ENCODE measurements around the gene TRAF1. TPM values are rescaled to one million over a fixed set of nuclear protein-coding genes. Genes with fewer than 3 reads are reported as not detected.
A peak's percentile ranks its signal among the peaks of the same experiment; 100 is the strongest.

The TRAF1 gene
- total RNA-seq, 2 donors from 2014 or later = 2.0 to 3.0 TPM

DNA sequence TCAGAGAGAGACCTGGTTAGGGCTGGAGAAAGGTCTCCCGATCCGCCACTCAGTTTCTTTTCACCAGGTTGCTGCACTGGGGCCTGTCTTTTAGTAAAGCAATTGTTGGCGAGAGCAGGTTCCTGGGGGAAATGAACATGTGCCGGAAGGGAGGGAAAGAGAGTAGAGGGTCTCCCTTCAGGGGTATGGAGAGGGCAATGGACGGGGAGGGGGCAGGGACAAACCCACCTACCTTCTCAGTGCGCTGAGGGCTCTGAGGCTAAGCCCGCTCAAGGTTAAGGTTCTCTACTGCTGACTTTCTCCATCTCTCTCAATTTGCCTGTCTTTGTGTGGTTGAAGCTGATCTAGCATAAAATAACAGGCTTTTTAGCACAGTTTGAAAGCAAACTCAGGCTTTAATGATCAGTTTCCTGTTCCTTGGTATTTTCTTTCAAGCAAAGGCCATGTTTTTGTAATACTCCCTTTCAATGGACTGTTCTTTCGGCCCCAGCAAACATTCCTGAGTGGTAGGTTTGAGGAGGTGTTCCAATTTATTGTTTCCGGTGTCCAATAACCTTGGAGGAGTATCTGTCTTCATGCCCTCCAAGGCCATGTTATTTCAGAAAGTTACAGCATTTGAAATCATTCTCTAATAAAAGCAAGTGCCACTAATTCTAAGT, 25.5 kb upstream of the TRAF1 start:
- H3K27me3 ChIP-seq = no peaks in the 10 kb centered on the region
- H3K36me3 ChIP-seq = no peaks in the 10 kb centered on the region
- TF ChIP-seq CTCF (IDR thresholded peaks at IDR 0.05) = no peak
- H3K27ac ChIP-seq = no peak overlapping the region
- H3K4me3 ChIP-seq = no peak overlapping the region
- H3K4me1 ChIP-seq = no peaks in the 10 kb centered on the region
- no peak for DNase-seq (ENCODE audit: low spot score)
- H3K9me3 ChIP-seq = no peaks in the 10 kb centered on the region

DNA sequence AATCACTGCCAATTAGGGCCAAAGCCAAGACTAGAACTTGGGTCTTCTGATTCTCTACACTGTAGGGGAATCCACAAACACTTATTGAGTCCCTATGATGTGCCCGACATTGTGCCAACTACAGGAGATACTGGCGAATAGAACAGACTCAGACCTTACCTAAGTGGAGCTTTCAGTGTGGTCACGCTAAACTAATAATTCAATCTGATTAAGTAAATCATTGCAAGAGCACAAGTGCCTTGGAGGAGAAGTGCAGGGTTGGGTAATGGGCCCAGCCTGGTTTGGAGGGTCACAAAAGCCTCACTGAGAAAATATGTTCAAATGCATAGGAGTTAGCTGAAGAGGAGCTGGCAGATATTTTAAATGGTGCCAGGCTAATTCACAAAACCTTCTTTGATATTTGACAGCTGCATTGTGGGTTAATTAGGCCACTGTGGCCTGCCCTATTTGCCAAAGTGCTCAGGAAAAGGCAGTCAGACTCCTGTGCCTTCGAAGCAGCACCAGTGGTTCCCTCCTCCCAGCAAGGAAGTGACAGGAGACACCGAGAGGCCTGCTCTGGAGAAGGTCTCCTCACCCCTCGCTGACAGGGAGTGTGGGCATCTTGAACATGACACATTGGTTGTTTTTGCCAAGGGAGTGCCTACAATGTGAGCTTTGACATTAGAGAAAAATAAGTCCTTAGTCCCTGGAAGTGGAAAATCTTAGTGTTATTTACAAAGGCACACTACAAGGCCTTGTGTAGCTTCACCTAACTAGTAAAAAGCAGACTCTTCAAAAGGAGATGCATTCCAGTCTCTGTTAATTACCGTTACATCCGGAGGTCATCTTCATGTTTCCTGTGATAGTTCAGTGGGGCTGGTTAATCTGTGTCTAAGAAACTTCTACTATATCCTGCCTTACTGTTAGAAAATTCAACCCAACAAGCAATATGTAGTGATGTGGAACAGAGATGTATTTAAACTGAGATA, 24.1 kb upstream of the TRAF1 start:
- Histone ChIP-seq H3K4me3 (no peak overlapping the region), H3K36me3 (no peaks in the 10 kb centered on the region), H3K27me3 (no peaks in the 10 kb centered on the region), H3K27ac (peak overlapping the region in 1 of 2 donors; percentile 18), H3K9me3 (no peaks in the 10 kb centered on the region), H3K4me1 (no peaks in the 10 kb centered on the region)
- DNase-seq (ENCODE audit: low spot score) = no peak
- no peak for TF ChIP-seq CTCF (IDR thresholded peaks at IDR 0.05)

GRCh38 chr9:120949290-120949689, 22.7 kb upstream of the TRAF1 start:
- no peaks in the 10 kb centered on the region for H3K4me1 ChIP-seq
- H3K4me3 ChIP-seq = no peak overlapping the region
- H3K27ac ChIP-seq = no peak overlapping the region
- H3K27me3 ChIP-seq = no peaks in the 10 kb centered on the region
- H3K9me3 ChIP-seq = no peaks in the 10 kb centered on the region
- no peak for TF ChIP-seq CTCF (IDR thresholded peaks at IDR 0.05)
- DNase-seq (ENCODE audit: low spot score) = no peak
- H3K36me3 ChIP-seq = no peaks in the 10 kb centered on the region

DNA sequence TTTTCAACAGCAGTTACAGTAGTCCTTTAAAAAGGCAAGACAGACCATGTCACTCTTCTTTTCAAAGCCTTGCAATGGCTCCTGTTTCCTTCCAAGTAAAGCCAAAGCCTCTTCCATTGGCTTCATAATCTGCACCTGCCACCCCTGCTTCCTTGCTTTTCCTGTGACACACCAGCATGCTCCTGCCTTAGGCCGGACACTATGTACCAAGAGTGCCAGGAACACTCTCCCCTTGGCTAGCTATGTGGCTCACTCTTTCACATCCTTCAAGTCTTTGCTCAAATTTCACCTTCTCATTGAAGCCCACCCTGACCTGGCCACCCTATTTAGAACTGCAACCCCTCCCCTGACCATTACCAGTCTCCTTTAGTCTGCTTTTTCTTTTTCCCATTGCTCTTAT, 22.2 kb upstream of the TRAF1 start:
- H3K27ac ChIP-seq = no peak overlapping the region
- TF ChIP-seq CTCF (IDR thresholded peaks at IDR 0.05) = no peak

DNA sequence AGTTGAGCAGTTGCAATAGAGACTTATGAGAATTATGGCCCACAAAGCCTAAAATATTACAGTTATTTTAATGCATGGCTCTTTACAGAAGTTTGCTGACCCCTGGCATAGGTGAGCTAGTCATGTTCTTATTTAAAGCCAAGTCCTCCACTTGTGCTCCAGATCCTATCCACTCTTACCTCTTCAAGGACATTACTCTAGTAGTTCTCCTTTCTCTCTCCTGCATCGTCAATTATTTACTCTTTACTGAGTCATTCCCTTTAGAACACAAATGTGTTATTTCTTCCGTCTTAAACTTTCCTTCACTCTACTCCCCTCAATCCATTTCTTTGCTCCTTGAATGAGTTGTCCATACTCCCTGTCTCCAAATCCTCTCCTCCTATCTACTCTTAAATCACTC, 20.6 kb upstream of the TRAF1 start:
- no peak for TF ChIP-seq CTCF (IDR thresholded peaks at IDR 0.05)
- no peaks in the 10 kb centered on the region for H3K36me3 ChIP-seq
- H3K9me3 ChIP-seq = no peaks in the 10 kb centered on the region
- H3K4me3 ChIP-seq = no peak overlapping the region
- no peak for DNase-seq (ENCODE audit: low spot score)
- no peak overlapping the region for H3K27ac ChIP-seq
- H3K4me1 ChIP-seq = peaks cover 0 to 6% of the 10 kb centered on the region in 2 donors
- no peaks in the 10 kb centered on the region for H3K27me3 ChIP-seq

More for the DNA sequence above, 22.2 kb upstream of the TRAF1 start:
- no peaks in the 10 kb centered on the region for H3K4me1 ChIP-seq
- H3K9me3 ChIP-seq = no peaks in the 10 kb centered on the region
- no peaks in the 10 kb centered on the region for H3K36me3 ChIP-seq
- H3K4me3 ChIP-seq = no peak overlapping the region
- no peak for DNase-seq (ENCODE audit: low spot score)
- H3K27me3 ChIP-seq = no peaks in the 10 kb centered on the region
